ENCODE measurements around the gene RANGRF.

Gene RANGRF

GRCh38 chr17:8314797-8315763, 26.6 kb downstream of the RANGRF start:
- DNase-seq (ENCODE audit: low read depth in 2 of 2), result no peak

GRCh38 chr17:8315764-8316217, 27.3 kb downstream of the RANGRF start:
- no peak for DNase-seq (ENCODE audit: low read depth in 2 of 2)

GRCh38 chr17:8318010-8318935, 29.8 kb downstream of the RANGRF start:
- DNase-seq (ENCODE audit: low read depth in 2 of 2), result no peak

GRCh38 chr17:8320262-8320661, 31.8 kb downstream of the RANGRF start:
- no peak for DNase-seq (ENCODE audit: low read depth in 2 of 2)

- DNase-seq (ENCODE audit: low read depth in 2 of 2), result no peak
Observed at GRCh38 chr17:8320990-8321389, 32.5 kb downstream of the RANGRF start.

GRCh38 chr17:8322061-8322460, 33.6 kb downstream of the RANGRF start:
- DNase-seq (ENCODE audit: low read depth in 2 of 2), result no peak

GRCh38 chr17:8324132-8324531, 35.7 kb downstream of the RANGRF start:
- DNase-seq (ENCODE audit: low read depth in 2 of 2), result no peak

- no peak for DNase-seq (ENCODE audit: low read depth in 2 of 2)
Observed at GRCh38 chr17:8324923-8325322, 36.5 kb downstream of the RANGRF start.

- no peak for DNase-seq (ENCODE audit: low read depth in 2 of 2)
Observed at GRCh38 chr17:8326511-8327302, 38.2 kb downstream of the RANGRF start.

- no peak for DNase-seq (ENCODE audit: low read depth in 2 of 2)
Observed at GRCh38 chr17:8327303-8327649, 38.8 kb downstream of the RANGRF start.

GRCh38 chr17:8332128-8332527, 43.7 kb downstream of the RANGRF start:
- DNase-seq (ENCODE audit: low read depth in 2 of 2), result no peak

GRCh38 chr17:8332688-8333087, 44.2 kb downstream of the RANGRF start:
- no peak for DNase-seq (ENCODE audit: low read depth in 2 of 2)

- DNase-seq (ENCODE audit: low read depth in 2 of 2), result no peak
Observed at GRCh38 chr17:8333281-8333680, 44.8 kb downstream of the RANGRF start.

- no peak for DNase-seq (ENCODE audit: low read depth in 2 of 2)
Observed at GRCh38 chr17:8337802-8338752, 49.6 kb downstream of the RANGRF start.

- DNase-seq (ENCODE audit: low read depth in 2 of 2), result no peak
Observed at GRCh38 chr17:8338753-8339140, 50.3 kb downstream of the RANGRF start.

GRCh38 chr17:8339540-8339939, 51.1 kb downstream of the RANGRF start, which contains the start of gene ODF4:
Gene ODF4, plus strand, starts transcription at chr17:8339840. Its CDS starts 212 bp downstream, at chr17:8340052.
- no peak for DNase-seq (ENCODE audit: low read depth in 2 of 2)

Measured in stimulated activated CD4-positive, alpha-beta T cell treated with anti-CD3 and anti-CD28 coated beads, Interleukin-15, amount 100 ng/mL, for 48 hours (primary cell).